Activated CD4-positive, alpha-beta T cell treated with anti-CD3 and anti-CD28 coated beads for 4 hours (primary cell): ENCODE measurements around the gene LRRC63.
A peak's percentile ranks its signal among the peaks of the same experiment; 100 is the strongest.
"Not testable (repeated sequence)": the region's sequence is repeated elsewhere in the genome, so short reads cannot be mapped to it uniquely, and the experiment has no call there.

Source experiments
- DNase-seq, 2 donors: peaks; one replicate each; pipeline ENCODE4 v3.0.0-alpha.2; 2020

LRRC63 gene, protein sequence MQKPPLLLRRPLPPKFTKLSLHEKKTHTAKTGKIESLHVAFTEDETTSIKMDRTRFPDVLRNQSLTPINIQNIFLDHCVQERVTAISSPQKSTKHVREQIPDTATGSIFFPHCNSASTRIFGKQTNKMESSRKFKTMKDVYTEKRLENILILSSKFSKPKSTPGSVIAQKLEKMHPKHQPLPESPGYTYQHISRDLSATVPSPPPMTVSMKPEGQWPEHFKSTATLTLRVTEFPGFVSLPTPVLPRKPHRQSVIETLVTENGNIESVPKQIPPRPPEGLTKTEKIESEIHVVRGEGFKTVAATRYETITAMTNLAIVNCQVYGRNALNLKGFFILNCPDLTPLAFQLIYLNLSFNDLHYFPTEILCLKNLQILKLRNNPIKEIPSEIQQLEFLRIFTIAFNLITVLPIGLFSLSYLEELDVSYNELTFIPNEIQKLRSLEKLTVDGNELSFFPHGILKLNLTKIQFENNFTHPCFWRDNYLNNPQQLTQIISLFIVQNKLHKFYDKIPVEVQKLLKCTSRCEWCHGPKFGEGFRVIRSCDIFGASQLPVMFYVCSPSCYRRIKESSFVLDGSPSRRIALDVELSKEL

DNA sequence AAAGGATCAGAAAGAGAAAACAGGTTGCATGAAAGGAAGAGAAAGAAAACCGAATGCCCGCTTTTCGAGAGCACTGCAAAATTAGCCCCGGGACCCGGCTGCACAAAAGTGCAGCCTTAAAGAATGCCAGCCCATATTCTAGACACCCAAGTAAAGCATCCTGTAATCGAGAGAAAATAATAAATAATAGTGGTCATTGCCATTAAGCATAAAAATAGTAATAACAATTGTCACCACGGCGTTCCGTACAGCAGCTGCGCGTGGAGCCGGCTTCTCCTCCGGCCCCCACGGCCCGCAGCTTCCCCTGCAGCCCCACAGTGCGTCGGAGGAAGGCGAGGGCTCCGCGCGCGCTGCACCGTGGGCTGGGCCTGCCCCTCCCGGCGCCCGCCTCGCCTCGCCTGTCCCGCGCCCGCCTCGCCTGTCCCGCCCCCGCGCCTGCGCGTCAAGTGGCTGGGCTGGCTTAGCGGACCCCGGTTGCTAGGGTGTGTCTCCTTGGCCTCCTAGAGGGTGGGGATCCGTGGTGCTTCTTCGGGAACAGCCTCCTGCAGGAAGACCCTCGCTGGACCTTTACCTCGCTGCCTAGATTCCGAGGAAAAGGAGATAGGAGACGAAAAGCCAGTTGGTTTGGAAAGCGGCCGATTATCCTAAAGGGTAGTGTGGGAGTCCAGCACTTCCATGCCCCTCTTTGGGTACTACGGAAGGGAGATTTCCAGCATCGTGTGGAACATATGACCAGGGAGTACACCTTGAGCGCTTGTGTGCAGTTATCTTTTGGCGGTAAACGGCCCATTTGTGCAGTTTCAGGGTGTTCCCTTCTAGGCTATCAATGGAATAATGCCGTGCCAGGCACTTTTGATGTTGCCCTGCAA, at the start of gene LRRC63:
Gene LRRC63 (plus strand): TSS at position 446 of the 869 bp plus-strand sequence. CDS start 1,107 bp downstream, outside the sequence.
- DNase-seq, result peak; percentile 78 to 79

DNA sequence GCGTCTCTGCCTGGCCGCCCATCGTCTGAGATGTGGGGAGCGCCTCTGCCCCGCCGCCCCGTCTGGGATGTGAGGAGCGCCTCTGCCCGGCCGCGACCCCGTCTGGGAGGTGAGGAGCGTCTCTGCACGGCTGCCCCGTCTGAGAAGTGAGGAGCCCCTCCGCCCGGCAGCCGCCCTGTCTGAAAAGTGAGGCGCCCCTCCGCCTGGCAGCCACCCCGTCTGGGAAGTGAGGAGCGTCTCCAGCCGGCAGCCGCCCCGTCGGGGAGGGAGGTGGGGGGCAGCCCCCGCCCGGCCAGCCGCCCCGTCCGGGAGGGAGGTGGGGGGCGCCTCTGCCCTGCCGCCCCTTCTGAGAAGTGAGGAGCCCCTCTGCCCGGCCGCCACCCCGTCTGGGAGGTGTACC, 49.0 kb upstream of the LRRC63 start:
- not testable (repeated sequence) for DNase-seq

DNA sequence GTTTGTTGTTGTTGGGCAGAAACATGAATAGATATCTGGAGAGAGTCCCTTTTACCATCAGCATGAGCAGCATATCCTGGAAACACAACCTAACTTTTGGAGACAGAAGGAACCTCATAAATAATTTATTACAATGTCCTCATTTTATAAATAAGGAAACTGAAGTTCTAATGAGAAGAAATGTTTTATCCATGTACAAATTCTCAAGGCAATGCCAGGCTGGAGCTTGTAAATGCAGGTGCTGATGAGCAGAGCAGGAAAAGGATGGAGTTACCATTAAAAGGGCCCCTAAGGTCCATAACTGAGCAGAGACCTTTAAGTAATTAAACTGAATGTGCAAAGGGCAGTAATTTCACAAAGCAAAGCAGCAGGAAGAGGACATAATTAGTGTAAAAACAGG, 47.1 kb upstream of the LRRC63 start:
- DNase-seq, result no peak

DNA sequence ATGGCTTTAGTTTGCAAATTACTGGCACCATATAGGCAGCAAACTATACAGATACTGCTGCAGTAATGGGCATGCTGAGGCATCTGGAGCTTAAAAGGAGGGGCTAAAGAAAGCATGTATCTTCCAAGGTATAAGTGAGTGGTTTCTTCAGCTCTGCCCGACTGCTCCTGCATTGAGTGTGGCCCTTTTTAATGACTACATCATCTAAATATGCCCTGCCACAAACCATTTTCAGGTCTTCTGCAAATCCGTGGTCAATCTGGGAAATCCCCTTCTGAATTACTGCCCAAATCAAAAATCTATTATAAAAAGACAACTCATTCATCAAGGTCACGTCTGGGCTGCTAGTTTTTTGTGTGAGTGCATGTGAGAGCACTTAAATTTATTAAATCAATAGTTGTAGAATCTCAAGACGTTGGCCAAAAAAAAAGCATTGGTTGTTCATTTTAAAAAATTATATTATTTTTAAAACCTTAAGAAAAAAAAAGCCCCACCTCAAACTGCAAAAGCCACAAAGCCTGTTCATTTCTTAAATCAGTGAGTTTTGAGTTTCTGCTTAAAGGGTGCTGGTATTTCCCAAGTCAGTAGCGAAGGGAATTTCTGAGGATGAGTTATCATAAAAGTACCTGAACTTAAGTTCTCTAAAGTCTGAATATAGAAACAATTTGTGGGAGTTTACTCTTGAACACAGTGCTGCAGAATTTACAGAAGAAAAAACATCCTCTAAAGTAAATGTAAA, 46.1 kb upstream of the LRRC63 start:
- no peak for DNase-seq

DNA sequence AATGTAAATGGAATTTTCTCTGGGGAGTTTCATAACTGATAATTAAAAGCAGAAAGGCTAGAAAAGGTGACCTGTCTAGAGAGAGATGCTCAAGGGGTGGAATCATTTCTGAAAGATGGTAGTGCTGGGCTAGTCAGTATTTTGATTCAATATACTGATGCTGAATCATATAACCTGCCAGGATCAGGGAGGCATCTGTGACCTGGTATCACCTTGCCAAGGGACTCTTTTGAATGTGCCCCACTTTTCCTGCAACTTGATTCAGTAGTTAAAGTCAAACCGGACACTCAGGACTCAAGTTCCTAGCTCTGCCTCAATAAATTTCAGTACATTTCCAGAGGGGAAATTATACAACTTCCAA, 45.5 kb upstream of the LRRC63 start:
- no peak for DNase-seq

DNA sequence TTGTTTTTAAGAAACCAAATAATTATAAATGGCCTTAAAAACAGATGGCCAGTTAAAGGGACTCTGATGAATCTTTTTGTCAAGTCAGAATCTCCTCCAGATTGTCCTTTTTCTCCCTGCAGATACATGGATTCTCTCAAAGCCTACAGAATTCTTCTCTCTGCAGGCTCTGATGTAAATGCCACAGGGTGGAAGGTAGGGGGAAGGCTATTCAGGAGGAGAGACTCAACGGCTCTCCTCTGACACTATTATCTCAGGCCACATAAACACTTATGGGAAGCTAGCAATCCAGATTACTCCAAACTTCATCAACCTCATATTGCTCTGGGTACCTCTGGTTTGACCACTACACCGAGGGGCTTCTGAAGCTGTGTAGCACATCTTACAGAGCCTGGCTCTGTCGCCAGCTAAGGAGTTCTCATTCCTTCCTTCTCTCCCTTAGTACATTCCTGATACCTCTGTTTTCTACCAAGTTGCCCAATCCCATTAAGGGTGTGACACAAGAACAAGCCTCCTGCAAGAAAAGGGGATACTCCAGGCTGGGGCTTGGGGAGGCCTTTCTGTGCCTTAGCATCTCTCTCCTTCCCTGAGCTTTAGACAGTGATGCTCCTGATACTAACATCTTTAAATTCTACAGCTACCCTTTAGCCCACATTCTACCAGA, 44.6 kb upstream of the LRRC63 start:
- DNase-seq, result no peak

DNA sequence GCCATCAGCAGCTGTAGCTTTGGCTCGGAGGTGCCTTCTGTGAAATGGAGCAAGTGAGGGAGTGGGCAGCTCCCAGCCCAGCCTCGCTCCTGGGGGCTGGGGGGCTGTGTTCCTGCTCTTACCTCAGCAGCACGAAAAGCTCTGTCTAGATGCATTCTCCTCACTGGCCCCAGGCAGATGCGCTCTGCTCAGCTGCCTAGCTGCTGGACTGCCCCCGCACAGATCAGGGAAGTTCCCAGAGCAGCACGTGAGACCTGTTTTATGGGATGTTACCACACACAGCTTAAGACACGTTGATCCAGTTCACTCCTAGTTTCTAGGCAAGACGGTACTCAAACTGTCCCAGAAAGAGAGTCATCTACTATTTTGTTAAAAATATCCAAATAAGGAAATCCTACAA, 43.4 kb upstream of the LRRC63 start:
- DNase-seq, result peak; percentile 47 to 53

DNA sequence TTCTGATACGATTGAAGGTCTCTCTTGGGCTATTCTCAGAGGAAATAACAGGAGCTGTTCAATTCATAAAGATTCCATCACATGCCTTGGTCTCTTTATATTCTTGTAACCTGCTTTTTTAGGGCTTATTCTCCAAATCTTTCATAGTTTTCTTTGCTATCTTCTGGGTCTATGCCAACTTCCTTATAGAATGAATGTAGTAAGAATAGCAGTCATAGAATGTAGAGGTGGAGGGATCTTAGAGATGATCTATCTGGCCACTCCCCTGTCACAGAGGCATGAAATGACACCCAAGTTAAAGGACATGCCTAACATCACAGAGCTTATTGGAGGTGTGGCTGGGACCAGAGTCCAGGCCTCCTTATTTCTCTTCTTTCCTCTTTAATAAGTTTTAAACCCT, 42.9 kb upstream of the LRRC63 start:
- DNase-seq, result no peak

DNA sequence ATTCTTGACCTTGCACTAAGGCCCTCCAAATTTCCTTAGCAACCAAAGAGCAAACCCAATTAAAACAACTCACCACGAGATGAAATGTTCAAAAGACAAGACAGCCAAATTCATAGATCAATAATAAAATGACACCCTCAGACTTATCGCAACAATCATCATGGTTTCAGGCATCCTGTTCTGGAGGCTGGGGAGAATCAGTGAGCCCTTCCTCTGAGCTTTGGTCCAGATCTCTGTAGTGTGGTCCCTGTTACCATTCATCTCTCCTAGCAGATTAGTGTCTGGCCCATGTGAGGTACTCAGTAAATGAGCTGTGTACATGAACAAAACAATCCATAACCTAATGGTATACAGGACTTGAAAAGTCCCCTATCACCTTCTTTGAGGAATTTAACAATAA, 42.0 kb upstream of the LRRC63 start:
- no peak for DNase-seq

DNA sequence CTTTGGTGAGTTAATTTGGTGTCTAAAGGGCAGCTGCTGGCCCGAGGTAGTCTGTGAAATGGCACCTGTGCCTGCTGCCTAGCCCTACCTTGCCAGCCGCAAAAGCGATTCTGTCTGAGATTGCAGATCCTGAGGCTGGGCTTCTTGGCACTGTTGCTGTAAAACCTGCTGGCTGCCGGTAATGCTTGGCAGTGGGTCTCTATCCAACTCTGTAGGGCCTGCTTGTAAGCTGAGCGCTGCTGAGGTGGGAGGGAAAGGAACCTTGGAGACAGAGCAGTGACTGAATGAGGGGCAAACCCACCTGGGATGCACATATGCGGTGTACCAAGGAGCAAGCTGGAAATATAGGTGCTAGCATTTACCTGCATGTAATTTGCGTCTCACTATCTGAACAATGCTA, 41.5 kb upstream of the LRRC63 start:
- DNase-seq, result no peak

DNA sequence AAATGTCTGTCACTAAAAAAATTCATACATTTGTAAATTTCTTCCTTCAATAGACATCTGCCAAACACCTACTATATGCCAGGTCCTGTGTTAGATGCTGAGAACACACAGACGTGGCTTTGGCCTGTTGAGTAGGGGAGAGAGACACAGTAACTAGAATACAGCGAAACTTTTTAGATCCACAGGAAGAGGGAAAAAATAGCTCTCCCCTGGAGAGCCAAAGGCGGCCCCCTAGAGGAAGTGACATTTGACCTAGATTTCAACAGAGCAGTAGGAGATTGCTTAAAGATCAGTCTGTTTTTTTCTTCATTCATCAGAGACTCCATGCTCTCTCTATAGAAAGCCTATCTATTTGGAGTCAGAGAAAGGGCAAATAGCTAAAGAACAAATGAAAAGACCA, 41.0 kb upstream of the LRRC63 start:
- DNase-seq, result no peak

DNA sequence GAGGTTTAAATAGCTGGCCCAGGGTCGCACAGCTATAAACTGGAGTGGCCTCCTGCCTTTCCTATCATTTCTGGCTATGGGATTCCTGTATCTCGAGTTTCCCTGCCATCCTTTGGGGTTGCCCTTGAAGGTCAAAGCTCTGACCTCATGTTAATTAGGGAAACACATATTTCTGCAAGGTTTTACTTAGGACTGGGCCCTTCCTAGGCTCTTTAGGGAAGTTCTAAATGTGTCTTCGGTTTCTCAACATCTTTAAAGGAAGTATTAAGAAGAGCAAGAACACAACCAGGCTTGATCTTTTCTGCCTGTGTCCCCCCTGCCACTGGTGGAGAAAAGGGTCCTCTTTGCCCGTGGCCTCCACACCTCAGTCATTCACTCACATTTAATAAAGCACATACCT, 40.5 kb upstream of the LRRC63 start:
- no peak for DNase-seq

DNA sequence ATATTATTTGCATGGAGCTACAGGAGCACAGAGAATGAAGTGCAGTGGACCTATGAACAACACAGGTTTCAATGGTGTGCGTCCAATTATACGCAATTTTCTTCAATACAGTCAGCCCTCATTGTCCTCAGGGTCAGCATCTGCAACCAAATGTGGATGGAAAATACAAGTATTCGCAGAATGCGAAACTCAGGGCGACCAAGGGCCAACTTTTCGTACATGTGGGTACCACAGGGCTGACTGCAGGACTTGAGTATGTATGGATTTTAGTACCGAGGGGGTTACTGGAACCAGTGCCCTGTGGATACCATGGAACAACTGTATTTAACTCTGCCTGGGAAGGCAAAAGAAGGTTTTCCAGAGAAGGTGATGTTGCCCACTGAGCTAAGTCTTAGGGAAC, 40.0 kb upstream of the LRRC63 start:
- DNase-seq, result no peak

DNA sequence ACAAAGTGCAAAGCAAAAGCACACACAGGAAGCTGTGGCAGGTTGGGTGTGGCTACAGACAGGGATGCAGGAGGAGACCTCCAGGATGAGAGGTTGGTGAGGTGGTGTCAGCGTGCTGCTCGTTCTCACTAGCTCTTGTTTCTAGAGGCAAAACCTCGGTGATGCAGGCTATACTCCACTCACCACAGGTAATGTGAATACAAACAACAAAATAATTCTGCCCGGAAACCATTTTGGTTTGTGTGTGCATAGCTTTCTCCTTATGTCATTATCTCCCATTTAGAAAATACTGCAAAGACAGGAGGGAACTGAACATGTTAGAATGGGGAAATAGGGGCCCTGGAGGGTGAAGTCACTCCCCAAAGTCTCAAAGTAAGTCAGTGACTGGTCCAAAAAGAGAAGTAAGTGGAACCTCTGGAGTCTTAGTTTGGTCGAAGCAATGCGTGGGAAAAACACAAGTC, 39.2 kb upstream of the LRRC63 start:
- peak in 1 of 2 donors; percentile 41 for DNase-seq

DNA sequence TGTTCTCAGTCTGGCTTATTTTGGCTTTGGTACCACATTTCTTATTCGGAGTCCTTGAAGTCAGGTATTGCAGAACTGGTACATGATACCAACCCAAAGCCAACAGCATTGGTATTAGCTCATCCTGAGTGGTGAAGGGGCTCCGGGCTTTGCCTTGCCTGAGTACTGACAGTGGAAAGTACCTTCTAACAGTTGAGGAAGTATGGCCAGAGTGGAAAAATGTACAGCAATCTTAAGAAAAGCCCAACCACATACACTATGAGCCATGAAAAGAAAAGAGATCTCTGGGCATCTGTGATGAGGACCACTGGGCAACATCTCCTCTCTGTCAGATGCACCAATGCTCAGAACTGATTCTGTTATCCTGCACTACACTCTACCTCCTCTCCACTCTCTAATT, 38.1 kb upstream of the LRRC63 start:
- DNase-seq, result no peak

DNA sequence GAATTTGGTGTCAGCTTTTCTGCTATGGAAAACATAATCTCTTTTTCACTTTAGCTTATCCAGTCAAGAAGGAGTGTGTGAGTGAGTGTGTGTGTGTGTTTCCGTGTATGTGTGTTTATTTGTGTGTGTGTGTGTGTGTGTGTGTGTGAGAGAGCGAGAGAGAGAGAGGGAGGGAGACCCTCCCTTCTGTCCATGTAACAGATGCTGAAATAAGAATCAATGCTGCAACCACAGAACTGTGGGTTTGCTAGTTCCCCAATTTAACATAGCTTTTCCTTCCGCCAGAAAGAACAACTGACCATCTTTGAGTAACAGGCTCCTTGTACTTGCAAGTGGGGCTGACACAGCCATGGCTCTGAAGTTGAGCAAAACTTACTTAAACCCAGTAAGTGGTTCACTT, 35.0 kb upstream of the LRRC63 start:
- DNase-seq, result no peak

DNA sequence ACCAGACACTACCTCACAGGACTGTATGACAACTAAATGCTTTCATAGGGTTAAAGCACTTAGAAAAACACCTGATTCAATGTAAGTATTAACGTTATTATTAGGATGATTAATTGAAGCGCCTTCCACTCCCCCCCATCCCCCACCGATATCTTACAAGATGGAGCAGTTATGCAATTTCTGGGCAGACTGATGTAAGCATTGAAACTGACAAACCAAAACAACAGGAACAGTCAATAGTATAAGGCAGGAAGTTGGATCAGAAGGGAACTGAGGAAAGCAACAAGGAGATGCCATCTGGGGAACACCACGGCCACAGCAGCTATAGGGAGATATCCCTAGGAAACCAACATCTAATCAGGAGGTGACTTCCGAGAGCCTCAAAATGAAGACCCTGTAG, 33.6 kb upstream of the LRRC63 start:
- no peak for DNase-seq

DNA sequence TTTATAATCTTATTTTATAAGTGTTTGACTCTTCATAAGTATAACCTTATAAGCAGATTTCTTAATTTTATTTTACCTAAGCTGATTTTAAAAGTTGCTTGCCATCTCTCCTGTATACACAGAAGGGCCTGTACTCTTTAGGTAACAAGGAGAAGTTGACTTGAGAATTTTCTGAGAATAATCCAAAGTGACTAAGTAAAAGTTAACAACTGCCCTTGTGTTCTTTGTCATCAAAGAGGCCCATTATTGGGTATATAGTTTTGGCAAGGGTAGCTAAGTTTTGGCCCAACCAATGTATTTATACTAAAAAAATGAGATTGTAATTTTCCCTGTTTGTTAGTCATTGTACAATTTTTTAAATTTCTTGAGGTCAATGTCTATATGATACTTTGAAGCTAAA, 32.9 kb upstream of the LRRC63 start:
- DNase-seq, result no peak

DNA sequence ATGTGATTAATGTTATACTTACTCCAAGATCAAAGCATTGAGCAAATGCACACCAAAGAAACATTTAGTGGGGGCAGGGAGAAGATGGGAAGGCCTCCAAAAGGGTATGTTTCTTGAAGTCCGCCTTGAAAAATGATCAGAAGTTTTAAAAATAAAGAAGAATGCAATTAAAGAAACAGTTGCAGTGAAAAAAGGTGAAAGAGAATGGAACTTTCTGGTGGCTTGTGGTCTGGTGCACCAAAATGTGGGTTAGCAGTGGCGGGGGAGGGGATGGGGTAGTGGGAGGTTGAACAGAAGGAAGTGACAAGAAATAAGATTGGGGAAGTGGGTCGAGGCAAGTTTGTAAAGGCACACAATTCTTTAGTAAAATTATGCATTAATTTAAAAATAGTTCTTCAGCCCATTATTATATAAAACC, 32.2 kb upstream of the LRRC63 start:
- DNase-seq, result peak; percentile 80 to 81

DNA sequence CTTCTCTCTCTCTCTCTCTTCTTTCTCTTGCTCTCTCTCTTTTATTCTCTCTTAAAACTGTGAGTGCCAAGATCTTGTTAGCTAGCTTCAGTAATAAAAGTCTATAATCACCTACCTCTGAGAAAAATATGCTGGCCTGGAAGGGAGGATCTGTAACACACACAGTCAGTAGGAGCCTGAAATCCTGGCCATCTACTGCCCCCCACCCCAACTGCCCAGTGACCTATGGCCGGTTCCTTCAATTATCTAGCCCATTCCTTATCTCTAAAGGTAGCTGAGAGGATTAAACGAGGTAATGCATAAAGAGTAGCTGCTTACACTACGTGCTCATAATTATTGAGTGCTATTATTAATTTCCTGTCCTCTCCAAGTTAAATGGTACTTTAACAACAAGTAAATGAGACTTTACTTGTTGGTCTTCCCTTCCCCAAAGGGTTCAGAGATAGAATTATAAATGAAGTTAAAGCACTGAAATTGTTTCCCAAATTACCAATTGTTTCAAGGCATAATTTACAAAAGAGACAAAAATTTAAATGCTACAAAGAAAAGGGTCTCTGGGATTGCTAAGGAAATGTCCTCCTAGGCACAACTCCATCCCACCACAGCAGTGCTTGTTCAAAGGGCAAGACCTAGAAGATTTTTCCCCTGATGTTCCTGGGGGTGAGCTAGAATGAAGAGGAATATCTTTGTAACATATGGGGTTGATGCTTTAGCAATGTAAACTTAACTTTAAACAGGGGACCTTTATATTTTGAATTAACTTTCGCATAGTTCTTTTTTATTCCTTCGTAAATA, 31.6 kb upstream of the LRRC63 start:
- DNase-seq, result no peak

DNA sequence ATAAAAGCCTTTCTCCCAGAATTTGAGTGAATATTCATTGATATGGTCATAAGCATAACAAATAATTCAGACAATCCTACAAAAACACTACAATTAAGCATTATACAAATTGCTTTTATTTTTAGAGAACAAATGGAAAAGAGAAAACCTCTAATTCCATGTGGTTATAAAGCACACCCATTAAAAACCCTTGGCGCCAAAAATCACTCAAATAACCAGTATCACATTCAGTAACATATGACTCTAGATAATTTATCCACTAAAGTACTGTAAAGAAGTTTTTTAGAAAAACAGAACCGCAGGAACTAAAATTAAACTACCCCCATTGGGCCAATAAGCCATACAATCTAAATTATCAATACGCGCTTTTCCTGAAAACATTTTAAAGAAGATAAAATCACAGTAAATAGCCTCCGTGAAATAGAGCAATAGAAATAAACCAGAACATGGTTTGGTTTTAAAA, 30.3 kb upstream of the LRRC63 start:
- no peak for DNase-seq
